ENCODE results near the gene SSBP2.

SSBP2 gene

GRCh38 chr5:81383867-81384266 is 367.0 kb downstream of the SSBP2 start:
- no peak overlapping the region for H3K4me3 ChIP-seq (ENCODE audit: low read depth, low read length)
- in situ Hi-C loops (cut with HindIII; ENCODE audit: low sequenced_read_pairs), result no loop called here
- DNase-seq (ENCODE audit: low read depth), result no peak
- no peak for TF ChIP-seq CTCF (IDR thresholded peaks at IDR 0.05; ENCODE audit: low read depth, low read length, missing control alignments)

- no peak overlapping the region for H3K4me3 ChIP-seq (ENCODE audit: low read depth, low read length)
- TF ChIP-seq CTCF (IDR thresholded peaks at IDR 0.05; ENCODE audit: low read depth, low read length, missing control alignments), result no peak
- in situ Hi-C loops (cut with HindIII; ENCODE audit: low sequenced_read_pairs), result no loop called here
Measured at GRCh38 chr5:81371354-81371876, 379.5 kb downstream of the SSBP2 start.

GRCh38 chr5:81370912-81371311 is 380.0 kb downstream of the SSBP2 start:
- in situ Hi-C loops (cut with HindIII; ENCODE audit: low sequenced_read_pairs), result no loop called here
- H3K4me3 ChIP-seq (ENCODE audit: low read depth, low read length), result no peak overlapping the region
- DNase-seq (ENCODE audit: low read depth), result no peak
- TF ChIP-seq CTCF (IDR thresholded peaks at IDR 0.05; ENCODE audit: low read depth, low read length, missing control alignments), result no peak

More at GRCh38 chr5:81371354-81371876, 379.5 kb downstream of the SSBP2 start:
- no peak for DNase-seq (ENCODE audit: low read depth)

GRCh38 chr5:81365541-81365940 is 385.4 kb downstream of the SSBP2 start:
- no peak overlapping the region for H3K4me3 ChIP-seq (ENCODE audit: low read depth, low read length)
- no peak for TF ChIP-seq CTCF (IDR thresholded peaks at IDR 0.05; ENCODE audit: low read depth, low read length, missing control alignments)
- no peak for DNase-seq (ENCODE audit: low read depth)
- in situ Hi-C loops (cut with HindIII; ENCODE audit: low sequenced_read_pairs), result no loop called here

- TF ChIP-seq CTCF (IDR thresholded peaks at IDR 0.05; ENCODE audit: low read depth, low read length, missing control alignments), result no peak
- DNase-seq (ENCODE audit: low read depth), result no peak
- H3K4me3 ChIP-seq (ENCODE audit: low read depth, low read length), result no peak overlapping the region
- in situ Hi-C loops (cut with HindIII; ENCODE audit: low sequenced_read_pairs), result no loop called here
Measured at GRCh38 chr5:81363093-81363871, 387.6 kb downstream of the SSBP2 start.
